Mammary epithelial cell (primary cell): Measurements from ENCODE around the gene ZNF396.

ENCODE experiments used
- EZH2 ChIP-seq: IDR thresholded peaks from 2 replicates; pipeline ENCODE4 v1.6.1; 2012; ENCODE audit warnings: low read length, inconsistent platforms, borderline replicate concordance
- TF ChIP-seq, protein P1 (sequence below), 2 donors: IDR thresholded peaks in 1 of 2; conservative IDR thresholded peaks in 1 of 2; 2 replicates each; pipeline ENCODE4 v1.5.1; 2011 to 2012; ENCODE audit warnings: inconsistent platforms in 2 of 2, low read length in 2 of 2, mild to moderate bottlenecking in 2 of 2, control low read depth in 1 of 2, low read depth in 1 of 2; ENCODE audit not compliant: insufficient read depth in 1 of 2; ENCODE audit errors: extremely low read depth in 1 of 2

DNA sequence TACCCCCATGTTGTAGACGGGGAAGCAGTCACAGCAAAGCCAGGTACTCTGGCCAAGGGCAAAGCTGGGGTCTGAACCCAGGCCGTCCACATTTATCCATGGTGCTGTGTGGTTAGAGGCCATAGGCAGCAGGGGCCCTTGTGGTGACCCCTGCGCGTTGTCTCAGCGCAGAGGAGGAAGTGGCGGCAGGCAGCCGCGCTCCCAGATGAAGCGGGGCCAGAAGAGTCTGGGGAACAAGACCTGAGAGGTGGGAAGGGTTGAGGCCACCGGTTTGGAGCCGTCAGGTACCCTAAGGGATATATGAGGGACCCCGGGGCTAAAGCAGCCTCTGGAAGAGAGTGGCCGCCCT, 770 bp downstream of the ZNF396 start:
- TF ChIP-seq, protein P1, sequence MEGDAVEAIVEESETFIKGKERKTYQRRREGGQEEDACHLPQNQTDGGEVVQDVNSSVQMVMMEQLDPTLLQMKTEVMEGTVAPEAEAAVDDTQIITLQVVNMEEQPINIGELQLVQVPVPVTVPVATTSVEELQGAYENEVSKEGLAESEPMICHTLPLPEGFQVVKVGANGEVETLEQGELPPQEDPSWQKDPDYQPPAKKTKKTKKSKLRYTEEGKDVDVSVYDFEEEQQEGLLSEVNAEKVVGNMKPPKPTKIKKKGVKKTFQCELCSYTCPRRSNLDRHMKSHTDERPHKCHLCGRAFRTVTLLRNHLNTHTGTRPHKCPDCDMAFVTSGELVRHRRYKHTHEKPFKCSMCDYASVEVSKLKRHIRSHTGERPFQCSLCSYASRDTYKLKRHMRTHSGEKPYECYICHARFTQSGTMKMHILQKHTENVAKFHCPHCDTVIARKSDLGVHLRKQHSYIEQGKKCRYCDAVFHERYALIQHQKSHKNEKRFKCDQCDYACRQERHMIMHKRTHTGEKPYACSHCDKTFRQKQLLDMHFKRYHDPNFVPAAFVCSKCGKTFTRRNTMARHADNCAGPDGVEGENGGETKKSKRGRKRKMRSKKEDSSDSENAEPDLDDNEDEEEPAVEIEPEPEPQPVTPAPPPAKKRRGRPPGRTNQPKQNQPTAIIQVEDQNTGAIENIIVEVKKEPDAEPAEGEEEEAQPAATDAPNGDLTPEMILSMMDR (conservative IDR thresholded peaks at IDR 0.05 in 1 of 2, IDR thresholded peaks at IDR 0.05 in 1 of 2; ENCODE audit: extremely low read depth in 1 of 2, insufficient read depth in 1 of 2, low read depth in 1 of 2, low read length in 2 of 2): no peak
- TF ChIP-seq EZH2: peak; percentile 26
